ENCODE results near the gene FBXW8.

DNA sequence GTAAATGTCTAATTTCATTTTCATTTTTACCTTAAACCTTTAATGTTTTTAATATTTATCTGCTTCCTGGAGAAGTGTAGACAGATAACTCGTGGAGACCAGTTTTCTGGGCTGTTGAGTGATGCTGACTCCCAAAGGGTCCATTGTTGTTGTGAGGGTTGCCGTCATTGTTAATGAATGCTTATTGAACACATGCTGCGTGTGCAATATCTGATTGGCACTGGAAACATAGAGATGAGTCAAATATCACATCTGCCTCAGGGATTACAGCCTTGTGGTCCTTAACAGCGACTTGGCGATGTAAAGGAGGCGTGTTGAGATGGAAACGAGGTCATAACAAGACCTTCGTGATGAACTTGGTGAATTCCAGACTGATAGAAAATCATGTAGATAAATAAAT lies 85.9 kb downstream of the FBXW8 start:
- TF ChIP-seq, protein P1, sequence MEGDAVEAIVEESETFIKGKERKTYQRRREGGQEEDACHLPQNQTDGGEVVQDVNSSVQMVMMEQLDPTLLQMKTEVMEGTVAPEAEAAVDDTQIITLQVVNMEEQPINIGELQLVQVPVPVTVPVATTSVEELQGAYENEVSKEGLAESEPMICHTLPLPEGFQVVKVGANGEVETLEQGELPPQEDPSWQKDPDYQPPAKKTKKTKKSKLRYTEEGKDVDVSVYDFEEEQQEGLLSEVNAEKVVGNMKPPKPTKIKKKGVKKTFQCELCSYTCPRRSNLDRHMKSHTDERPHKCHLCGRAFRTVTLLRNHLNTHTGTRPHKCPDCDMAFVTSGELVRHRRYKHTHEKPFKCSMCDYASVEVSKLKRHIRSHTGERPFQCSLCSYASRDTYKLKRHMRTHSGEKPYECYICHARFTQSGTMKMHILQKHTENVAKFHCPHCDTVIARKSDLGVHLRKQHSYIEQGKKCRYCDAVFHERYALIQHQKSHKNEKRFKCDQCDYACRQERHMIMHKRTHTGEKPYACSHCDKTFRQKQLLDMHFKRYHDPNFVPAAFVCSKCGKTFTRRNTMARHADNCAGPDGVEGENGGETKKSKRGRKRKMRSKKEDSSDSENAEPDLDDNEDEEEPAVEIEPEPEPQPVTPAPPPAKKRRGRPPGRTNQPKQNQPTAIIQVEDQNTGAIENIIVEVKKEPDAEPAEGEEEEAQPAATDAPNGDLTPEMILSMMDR (IDR thresholded peaks at IDR 0.05): no peak
- TF ChIP-seq POLR2AphosphoS5 (IDR thresholded peaks at IDR 0.05) (no peak), POLR2A (IDR thresholded peaks at IDR 0.05) (no peak)

All from transverse colon (tissue), 4 donors.